ENCODE results near the gene ITSN2.
"Not testable (repeated sequence)": the region's sequence is repeated elsewhere in the genome, so short reads cannot be mapped to it uniquely, and the experiment has no call there.

The ITSN2 gene

DNA sequence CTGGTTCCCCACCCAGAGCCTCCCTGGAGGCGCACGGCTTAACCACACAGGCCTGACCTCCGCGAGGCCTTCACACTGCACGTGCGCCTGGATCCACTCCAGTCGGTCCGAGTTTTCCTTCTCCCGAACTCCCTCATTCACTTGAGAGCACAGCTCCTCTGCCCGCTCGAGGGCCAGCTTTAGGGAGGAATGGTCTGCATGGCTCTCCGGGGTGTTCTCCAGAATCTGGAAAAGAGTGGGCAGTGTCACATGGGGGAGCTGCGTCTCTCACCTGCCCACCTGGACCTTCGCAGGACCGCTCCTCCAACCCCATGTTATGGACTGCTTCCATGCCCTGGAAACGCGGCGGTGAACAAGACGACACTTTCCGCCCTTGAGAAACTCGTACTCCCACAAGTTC lies 149.6 kb downstream of the ITSN2 start:
- no peak for DNase-seq (ENCODE audit: low read depth)

DNA sequence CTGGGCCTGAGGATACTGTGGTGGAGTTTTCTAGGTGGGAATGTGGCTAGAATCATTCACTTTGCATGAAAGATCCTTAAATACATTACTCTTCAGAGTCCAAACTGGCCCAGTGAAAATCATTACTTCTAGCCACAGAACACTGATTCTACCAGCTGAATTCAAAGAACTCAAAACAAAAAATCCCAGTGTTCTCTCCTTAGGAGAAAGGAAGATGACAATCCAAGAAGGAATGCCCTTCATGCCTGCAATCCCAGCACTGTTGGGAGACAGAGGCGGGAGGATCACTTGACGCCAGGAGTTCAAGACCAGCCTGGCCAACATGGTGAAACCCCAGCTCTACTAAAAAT lies 150.3 kb downstream of the ITSN2 start:
- DNase-seq (ENCODE audit: low read depth): no peak

GRCh38 chr2:24209389-24210105 lies 150.8 kb downstream of the ITSN2 start:
- no peak for DNase-seq (ENCODE audit: low read depth)

DNA sequence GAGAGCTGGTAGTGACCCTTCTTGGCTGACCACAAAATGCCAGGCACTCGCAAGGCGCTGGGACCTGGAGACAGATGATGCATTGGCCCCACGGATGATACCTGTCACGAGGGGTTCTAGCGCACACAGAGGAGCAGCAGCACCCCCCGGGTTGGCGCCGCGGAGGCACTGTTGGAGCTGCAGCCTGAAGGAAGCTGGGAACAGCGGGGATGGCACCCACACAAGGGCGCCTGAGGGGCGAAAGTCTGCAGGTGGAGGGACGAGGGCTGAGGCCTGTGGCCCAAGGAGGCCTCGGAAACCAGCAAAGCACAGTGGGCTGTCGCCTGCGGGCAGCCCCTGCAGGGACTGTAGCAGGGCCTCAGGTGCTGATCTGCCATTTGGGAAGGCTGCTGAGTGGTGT lies 151.8 kb downstream of the ITSN2 start:
- no peak for DNase-seq (ENCODE audit: low read depth)

- no peak for DNase-seq (ENCODE audit: low read depth)
Measured at GRCh38 chr2:24207359-24207758, 153.0 kb downstream of the ITSN2 start.

- DNase-seq (ENCODE audit: low read depth): no peak
Measured at GRCh38 chr2:24206714-24207113, 153.6 kb downstream of the ITSN2 start.

DNA sequence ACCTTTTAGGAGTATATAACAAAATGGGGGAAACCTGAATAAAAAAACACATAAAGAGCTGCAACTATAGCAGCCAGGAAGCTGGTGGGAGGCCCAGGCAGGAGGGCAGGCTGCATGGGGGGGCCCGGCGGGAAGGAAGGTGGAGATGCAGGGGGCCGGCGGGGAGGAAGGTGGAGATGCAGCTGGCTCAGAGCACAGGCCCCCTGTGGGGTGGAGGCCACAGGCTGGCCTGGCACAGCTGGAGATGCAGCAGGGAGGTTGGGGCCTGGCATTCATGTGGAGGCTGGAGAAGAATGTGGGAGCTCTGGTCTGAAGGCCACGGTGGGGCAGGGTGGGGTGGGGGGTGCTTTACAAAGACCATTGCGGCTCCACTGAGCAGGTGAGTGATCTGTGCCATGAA lies 154.1 kb downstream of the ITSN2 start:
- no peak for DNase-seq (ENCODE audit: low read depth)

GRCh38 chr2:24205131-24205530 lies 155.2 kb downstream of the ITSN2 start:
- no peak for DNase-seq (ENCODE audit: low read depth)

- no peak for DNase-seq (ENCODE audit: low read depth)
Measured at GRCh38 chr2:24204505-24204904, 155.8 kb downstream of the ITSN2 start.

- no peak for DNase-seq (ENCODE audit: low read depth)
Measured at GRCh38 chr2:24203787-24204150, 156.6 kb downstream of the ITSN2 start.

DNA sequence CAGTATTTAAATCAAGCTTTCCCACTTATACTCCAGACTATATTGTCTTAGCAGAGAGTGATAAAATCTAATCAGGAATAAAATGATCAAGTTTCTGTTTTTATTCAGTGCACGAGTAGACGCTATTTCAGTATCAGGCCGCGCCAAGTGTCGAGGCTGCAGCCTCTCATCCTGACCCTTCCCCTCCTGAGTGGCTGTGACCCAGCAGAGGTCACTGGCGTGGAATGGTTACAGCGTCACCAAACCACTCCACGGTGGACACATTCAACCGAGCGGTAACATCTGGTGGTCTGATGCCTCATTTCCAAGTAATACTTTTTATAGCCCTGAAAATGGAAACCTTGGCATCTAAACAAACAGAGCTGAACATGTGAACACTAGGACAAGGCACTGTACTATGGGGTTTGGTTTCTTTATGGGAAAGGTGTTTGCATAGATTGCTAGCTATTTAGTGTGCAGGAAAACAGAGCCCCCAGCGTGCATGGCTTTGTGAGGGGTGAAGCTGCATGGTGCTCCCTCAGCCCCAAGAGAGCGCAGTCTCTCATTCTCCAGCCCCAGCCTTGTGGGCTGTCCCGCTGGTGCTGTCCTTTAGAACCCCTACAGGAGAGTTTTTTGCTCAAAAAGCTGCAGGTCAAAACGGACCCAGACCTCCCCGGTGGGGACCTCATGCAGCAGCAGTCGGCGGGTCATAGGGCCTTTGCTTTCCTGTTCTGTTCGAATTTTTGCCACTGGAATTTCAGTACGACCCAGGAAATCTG lies 157.1 kb downstream of the ITSN2 start:
- no peak for DNase-seq (ENCODE audit: low read depth)

DNA sequence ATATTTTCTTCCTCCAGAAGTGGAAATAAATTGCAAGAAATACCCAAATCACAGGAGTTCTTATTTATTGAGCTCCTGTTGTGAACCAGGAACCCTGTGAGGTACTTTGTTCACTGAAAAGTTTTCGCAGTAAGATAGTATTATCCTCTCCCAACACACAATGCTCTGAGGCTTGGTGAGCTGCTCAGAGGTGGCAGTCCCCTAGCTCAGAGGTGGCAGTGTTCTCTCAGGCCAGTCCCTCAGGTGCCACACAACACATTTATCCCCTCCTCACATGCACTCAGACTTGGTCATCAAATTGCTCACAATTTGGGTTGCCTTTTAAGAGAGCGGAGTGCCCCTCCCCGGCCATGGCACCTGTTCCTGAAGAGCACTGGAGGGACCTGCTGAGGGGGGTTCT lies 159.5 kb downstream of the ITSN2 start:
- no peak for DNase-seq (ENCODE audit: low read depth)

DNA sequence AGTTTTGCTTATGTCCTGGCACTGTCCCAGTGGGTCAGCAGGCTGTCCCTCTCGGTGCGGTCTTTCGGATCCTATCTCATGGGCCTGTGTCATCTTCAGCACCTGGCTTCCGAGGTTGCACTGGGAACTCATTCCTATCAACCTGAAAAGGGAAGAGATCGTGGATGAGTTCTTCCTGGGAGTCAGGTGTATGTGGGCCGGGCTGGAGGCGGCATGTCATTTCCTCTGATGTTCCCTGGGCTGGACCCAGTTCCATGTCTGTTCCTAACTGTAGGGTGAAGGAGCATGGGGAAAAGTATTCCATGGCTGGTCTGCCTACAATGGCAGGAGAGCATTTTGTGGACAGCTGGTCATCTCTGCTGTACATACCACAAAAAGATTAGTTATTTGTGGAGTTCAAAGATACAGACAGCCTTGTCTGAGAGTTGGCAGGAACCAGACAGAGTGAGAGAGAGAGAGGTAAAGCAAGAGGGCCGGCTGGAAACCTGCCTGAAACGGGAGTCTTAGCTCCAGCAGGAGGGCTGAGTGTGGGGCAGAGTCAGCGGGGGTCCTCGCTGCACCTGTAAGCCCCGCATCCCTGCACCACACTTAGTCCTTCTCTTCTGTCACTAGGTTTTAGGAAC lies 160.3 kb downstream of the ITSN2 start:
- no peak for DNase-seq (ENCODE audit: low read depth)

DNA sequence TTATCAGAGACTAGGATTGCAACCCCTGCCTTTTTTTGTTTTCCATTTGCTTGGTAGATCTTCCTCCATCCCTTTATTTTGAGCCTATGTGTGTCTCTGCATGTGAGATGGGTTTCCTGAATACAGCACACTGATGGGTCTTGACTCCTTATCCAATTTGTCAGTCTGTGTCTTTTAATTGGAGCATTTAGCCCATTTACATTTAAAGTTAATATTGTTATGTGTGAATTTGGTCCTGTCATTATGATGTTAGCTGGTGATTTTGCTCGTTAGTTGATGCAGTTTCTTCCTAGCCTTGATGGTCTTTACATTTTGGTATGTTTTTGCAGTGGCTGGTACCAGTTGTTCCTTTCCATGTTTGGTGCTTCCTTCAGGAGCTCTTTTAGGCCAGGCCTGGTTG lies 163.1 kb downstream of the ITSN2 start:
- not testable (repeated sequence) for DNase-seq (ENCODE audit: low read depth)

DNA sequence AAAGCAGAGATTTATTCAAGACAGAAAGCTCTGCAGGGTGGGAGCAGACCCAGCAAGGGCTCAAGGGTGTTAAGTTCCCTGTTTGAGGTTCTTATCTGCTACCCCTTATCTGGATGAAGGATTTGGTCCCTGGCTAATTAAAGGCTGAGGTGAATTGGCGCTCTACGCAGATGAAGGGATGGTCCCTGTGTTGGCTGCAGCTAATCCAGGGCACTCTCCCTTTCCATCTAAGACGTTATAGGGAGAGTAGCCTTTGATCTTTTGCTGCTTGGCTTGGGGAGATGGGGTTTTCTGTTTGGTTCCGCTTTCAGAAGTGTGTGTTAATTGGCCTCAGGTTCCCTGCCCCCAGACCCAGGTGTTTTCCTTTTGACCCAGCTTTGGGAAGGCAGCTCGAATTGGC lies 168.5 kb downstream of the ITSN2 start:
- DNase-seq (ENCODE audit: low read depth): no peak

DNA sequence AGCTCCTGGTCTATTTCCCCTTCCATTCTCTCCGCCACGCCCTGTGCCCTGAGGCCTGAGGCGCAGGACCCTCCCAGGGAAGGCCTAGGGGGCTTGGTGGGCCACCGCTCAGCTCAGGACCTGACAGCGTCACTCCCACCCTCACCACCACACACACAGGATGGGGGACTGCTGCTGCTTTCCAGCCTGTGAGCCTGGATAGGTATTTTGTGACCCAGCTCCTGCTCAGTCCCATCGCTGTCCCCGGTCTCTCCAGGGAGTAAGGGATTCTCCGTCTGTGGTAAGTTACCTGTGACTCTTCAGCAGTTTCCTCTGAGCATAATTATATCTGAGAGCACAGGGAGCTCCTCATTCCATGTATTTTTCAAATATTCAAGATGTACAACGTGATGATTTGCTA lies 169.2 kb downstream of the ITSN2 start:
- DNase-seq (ENCODE audit: low read depth): no peak

DNA sequence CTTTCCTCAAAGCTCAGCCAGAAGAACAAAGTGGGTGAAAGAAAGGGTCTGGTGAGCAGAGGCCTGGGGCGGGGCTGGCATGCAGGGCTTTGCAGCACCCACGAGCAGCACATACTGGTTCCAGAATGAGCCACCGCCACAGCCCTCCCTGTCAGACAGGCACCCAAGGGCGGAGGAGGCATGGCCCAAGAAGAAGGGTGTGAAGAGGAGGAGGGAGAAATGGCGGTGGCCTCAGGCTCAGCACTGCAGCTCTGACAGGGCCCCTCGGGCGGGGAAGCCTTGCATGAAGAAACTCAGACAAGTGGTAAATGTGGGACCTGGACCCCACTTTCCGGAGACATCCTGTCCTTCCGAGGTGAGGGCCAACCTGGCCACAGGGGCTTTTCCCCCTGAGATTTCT lies 169.8 kb downstream of the ITSN2 start:
- no peak for DNase-seq (ENCODE audit: low read depth)

- DNase-seq (ENCODE audit: low read depth): no peak
Measured at GRCh38 chr2:24189551-24189950, 170.8 kb downstream of the ITSN2 start.

DNA sequence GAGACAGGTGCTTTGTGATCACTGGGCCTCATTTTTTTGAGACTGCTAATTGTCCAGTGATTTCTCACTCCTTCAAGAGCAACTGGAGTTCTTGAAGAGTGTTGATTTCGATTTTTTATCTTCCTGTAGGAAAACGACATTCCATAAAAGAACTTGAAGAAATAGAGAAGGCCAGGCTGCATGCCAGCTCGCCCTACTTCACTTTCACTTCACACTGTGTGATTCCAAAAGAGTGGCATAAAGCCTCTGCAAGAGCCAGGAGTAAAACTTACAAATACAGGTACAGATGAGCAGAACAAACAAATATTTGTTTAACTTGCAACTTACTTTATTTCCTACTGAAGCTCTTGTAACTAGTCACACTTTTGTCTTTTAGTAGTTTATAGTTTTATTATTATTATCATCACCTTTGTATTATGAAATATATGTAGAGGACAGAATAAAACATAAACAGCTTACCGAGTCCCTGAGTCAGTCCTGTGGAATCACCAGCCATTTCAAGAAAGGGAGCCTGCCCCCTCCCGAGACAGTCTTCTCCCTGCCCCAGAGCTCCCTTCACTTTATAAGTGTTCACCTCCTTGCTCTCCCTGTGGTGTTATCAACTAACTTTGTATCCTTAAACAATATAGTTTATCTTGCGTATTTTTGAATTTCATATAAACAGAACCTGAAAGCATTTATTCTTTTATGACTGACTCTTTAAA lies 176.8 kb downstream of the ITSN2 start:
- DNase-seq (ENCODE audit: low read depth): no peak

- no peak for DNase-seq (ENCODE audit: low read depth)
Measured at GRCh38 chr2:24182507-24182906, 177.8 kb downstream of the ITSN2 start.

GRCh38 chr2:24181849-24182248 lies 178.5 kb downstream of the ITSN2 start:
- DNase-seq (ENCODE audit: low read depth): no peak

DNA sequence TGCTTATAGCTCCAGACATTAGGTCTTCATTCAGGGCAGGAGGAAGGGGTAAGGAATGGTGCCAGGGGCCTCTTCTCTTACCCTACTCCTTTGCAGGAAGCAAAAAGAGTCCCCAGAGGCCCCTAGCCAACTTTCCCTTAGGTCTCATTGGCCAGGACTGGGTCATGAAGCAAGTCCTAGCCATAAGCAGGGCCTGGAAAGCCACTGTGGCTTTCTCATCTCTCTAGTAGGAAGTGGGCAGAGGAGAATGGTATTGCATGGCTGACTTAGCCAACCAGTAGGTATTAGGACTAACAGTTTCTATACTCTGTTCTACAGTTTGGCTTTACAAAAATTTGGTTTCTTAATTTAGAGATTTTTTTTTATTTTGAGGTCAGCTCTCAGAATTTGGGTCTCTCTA lies 180.7 kb downstream of the ITSN2 start:
- no peak for DNase-seq (ENCODE audit: low read depth)

- no peak for DNase-seq (ENCODE audit: low read depth)
Measured at GRCh38 chr2:24176326-24176725, 184.0 kb downstream of the ITSN2 start.
